SK-MEL-5 (cell line): Measurements from ENCODE around the gene F8. TPM values are rescaled to one million over a fixed set of nuclear protein-coding genes. Genes with fewer than 3 reads are reported as not detected.
"Not testable (repeated sequence)": the region's sequence is repeated elsewhere in the genome, so short reads cannot be mapped to it uniquely, and the experiment has no call there.

Source experiments
- DNase-seq: peaks from one replicate; pipeline ENCODE4 v3.0.0-alpha.2; 2016; ENCODE audit warnings: low read depth, low spot score
- in situ Hi-C: cut with HindIII; loops from 2 replicates; pipeline ENCODE4 v1.10.0; 2016; ENCODE audit warnings: low sequenced_read_pairs, high pct_unique_total_duplicates, low pct_unique_long_range_greater_than_20kb
- total RNA-seq: library from RNA; depleted of rRNA; stranded (reverse); fragments of >200 nt; shearing (Covaris generic); gene quantifications from 2 replicates; pipeline ENCODE4 v1.2.3, GENCODE V29; 2014

Gene F8
- total RNA-seq, 1 experiment from 2014 or later: 0.50 TPM

DNA sequence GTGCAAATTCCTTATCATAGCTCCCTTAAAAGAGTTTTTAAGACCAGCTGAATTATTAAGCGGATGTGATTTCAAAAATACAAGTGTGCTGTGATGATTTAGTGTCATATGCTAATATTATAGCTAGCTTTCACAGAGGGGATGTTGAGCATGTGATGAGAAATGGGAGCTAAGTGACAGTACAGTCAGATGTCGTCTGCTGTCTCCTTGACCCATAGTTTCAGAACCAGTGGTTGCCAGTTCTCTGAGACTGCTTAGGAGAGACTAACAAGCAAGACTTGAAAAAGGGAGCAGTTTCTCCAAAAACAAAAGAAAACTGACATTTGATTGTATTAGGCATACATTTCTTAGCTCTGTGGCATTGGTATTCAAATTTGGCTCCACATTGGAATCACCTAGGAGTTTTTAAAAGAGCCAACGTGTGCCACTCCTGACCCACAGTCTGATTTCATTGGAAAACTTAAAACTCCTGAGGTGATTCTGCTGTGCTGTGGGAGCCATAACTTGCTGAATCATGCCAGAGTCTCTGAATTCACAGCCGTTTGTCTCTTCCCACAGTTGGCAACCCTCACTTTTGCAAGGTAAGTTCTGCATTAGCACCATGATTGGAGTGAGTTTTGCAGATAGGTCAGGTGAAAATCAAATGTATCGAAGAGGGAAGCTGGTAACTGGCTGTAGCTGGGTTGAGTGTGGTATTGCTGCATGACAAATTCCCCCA lies 24.4 kb upstream of the F8 start:
- DNase-seq: no peak
- in situ Hi-C loops: no loop called here

DNA sequence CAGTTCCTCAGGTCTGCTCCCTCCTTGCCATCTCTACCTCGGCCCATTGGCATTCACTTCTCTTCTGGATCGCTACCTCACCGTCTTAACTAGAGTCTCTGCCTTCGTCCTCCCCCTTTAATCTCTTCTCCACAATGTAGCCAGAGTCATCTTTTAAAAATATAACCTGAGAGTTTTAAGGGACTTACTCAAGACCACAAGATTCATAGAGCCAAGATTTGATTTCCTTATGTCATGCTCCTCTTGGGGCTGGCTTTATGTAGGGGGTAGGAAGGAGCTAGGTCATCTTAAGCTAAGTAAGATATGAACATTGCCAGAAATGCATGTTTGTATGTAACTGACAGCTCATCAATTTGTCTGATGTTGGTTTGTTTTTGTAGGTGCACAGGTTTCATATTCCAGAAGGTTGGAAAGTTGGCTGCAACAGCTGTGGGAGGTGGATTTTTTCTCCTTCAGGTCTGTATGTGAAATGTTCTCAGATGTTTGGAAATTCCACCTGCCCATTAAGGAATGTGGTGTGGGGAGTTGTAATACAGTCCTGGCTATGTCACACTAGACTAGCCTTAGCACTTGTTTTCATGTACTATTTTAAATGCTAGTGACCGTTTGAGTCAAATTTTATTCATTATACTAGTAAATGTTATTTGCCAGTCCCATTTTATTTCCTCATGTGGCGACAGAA lies 23.7 kb upstream of the F8 start:
- no peak for DNase-seq
- in situ Hi-C loops: no loop called here

DNA sequence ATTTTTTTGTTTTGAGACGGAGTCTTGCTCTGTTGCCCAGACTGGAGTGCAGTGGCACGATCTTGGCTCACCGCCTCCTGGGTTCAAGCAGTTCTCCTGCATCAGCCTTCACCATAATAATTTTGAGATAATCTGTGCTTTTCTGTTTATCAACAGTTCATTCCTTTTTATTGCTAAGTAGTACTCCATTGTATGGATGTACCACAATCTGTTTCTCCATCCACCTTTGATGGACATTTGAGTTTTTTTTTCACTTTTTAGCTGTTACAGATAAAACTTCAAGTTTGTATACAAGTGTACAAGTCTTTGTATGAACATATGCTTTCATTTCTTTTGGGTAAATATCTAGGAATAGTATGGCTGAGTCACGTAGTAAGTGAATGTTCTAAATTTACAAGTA lies 13.2 kb upstream of the F8 start:
- in situ Hi-C loops: no loop called here
- no peak for DNase-seq

DNA sequence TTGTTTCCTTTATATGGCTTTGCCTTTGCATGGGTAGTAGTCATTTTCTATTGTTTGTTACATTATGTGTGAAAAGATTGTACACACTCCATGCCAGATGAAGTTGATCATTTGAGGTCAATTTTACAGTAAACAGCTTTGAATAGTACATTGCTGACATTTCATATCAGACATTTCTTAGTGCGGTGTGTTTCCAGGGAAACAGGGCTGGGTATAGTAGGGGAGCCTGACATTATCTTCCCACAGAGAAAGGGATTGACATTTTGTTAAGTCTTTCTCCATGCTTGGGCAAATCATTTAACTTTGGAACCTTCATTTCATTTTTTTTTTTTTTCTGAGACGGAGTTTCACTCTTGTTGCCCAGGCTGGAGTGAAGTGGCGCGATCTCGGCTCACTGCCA lies 9.1 kb upstream of the F8 start:
- DNase-seq: no peak
- in situ Hi-C loops: no loop called here

DNA sequence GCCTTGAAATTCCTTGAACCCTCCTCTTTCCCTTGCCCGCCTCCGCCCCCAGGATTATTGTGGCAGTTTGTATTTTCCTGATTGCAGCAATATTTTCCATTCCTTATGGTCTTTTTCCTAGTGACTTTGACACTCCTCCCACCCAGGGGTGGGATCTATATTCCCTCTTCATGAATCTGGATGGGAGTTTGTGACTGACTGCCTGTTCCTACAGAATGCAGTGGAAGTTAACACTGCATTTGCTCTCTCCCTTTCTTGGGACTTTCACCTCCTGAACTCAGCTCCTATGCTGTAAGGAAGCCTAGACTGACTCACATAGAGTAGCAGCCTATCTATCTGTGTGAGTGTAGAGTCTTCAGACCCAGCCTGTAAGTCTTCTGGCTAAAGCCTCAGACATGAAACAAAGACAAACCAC lies 6.4 kb upstream of the F8 start:
- in situ Hi-C loops: no loop called here
- peak; percentile 28 for DNase-seq

DNA sequence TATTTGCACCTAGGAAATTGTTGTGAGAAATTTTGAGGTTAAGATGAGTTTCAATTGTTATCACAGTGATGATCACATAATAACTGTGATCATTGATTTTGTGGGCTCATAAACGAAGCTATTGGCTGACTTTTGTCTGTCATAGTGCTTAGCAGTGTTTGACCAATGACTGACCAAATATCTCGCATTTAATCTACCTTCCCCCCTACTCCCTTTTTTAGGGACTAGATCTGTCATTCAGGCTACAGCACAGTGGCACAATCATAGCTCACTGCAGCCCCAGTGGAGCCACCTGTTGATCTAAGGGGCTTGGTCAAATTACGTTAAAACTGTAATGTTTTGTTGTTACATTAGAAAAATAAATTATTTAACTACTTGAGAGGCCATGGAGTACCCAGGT lies 5.6 kb upstream of the F8 start:
- in situ Hi-C loops: no loop called here
- no peak for DNase-seq

DNA sequence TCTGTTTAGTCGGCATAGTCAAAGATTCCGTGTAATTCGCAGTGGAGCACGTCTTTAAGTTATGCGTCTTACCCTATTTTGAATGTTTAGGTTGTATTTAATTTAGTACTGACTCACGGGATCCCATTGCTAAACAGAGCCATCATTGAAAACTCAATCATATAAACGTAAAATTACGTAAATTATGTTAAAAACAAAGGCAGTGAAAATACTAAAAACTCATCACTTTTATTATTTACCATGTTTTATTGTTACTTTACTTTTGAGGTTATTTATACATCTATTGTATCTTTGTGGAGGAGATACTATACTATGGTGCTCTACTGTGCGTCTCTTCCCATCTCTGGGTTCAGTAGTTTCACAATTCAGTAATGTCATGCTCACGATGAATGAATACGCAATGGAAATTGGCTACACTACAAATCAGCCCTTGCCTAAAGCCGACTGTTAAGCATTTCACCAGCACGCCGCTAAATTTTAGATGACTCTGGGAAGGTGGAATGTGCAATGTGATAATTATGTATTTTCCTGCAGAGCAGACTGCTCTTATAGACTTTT lies 5.1 kb upstream of the F8 start:
- in situ Hi-C loops: no loop called here
- peak; percentile 63 for DNase-seq

DNA sequence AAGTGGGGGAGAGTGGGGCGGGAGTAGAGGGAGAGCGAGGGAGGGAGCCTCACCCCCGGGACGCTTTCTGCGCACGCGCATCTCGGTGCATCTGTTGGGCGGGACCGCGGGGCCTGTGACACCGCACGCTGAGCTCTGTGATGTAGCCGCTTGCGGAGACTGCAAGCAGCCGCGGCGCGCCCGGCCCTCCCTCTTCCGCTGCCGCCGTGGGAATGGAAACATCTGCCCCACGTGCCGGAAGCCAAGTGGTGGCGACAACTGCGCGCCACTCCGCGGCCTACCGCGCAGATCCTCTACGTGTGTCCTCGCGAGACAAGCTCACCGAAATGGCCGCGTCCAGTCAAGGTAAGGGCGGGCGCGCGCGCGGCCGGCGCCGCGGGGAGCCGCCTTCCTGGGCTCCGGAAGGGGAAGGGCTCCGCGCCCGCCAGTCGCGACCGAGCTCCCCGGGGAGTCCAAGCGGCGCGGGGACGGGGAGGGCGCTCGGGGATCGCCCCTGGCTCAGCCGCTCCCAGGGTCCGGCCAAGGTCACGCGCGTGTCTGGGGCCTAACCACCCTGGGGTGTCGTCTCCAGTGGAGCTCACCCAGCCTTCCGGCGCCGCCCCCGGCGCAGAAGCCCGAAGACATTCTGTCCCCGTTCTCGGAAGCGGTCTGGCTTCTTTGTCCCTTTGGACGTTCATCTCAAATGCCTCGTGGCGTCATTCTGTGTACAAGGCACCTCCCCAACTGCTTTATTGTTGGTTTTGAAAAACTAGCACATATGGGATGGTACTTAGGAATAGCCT lies 4.4 kb upstream of the F8 start, which contains the start of gene FUNDC2:
Gene FUNDC2 (plus strand): TSS at position 118 of the 782 bp plus-strand sequence. CDS start 95 bp downstream, at position 213.
- peak; percentile 91 for DNase-seq
- in situ Hi-C loops: no loop called here

DNA sequence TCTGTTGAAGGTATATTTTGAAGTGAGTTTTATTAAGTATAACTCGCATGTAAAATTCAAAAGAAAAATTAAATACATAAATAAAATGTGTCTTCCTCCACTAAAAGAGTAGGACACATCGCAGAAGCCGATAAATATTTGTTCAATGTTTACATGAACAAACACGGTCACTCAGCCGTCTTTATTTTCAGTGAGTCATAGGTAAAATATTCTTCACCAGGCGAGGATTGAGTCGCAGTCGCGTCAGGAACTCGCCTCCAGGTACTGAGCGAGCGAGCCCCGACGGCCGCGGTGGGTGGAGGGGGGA lies 3.9 kb upstream of the F8 start:
- in situ Hi-C loops: no loop called here
- no peak for DNase-seq

DNA sequence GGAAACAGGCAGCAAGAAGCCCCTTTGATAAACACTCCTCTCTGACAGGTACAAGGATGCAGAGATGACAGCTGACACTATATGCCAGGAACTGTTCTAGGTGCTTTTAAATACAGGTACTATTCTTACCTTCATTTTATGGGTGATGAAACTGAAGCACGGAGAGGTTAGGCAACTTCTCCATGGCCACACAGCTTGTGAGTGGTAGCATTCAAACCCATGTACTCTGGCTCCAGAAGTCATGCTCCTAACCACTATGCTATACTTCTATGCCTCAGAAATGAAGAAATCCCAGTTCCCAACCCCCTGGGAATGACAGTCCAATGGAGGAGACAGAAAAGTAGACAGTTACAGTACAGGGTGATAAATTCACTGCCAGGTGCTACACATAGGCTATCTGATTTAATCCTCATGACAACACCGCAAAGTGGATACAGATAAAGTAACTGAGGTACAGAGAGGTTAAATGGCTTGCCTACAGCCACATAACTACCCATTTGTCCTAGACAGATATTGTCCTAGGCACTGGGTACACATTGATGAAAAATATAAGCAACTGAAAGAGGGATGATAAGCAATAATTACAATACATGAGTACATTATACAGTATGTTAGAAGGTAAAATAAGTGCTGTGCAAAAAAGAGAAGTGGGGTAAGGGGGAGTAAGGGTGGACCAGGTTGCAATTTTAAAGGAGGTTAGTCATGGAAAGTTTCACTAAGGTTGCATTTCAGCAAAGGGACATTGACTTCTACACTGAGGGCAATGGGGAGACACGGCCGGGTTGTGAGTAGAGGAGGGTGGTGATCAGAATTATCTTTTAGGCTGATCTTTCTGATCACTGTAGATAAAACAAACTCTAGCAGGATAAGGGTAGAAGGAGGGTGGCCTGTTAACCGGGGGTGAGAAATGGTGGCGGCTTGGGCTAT lies 1.6 kb upstream of the F8 start:
- in situ Hi-C loops: no loop called here
- DNase-seq: no peak

DNA sequence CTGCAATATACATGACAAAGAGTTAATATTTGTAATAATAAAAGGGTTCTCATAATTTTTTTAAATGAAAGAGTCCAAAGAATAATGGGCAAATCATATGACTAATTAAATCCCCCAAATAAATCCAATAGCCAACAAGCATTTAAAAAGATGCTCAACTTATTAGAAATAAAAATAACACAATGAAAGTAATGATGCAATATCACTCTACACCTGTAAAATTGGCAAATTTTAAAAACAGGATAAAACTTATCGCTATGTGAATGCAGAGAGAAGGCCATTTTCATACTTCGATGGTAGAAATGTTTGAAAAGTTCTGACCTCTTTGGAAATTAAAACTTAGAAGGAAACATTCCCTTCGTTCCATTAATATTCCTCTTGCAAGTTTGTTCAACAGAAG lies 1.9 kb downstream of the F8 start:
- no peak for DNase-seq
- in situ Hi-C loops: no loop called here

DNA sequence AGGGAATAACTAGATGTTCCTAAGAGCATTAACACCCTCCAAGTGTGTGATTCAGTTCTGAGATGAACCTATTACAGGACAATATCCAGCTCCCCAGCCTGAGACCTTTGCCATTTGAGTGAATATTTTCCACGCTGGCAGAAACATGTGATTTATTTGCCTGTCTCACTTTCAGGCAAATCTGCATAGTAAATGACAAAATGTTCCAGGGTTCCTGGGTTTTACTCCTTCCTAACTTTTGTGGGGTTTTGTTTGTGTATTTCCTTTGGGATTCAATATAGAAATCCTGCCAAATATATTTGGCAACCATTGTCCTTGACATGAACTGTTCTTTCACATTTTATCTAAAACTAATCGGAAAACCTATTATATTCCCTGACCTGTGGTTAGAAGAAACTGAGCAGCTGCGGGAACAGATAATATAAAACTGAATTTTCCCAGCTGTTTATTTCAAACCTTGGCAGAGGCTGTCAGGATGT lies 12.5 kb downstream of the F8 start:
- in situ Hi-C loops: no loop called here
- DNase-seq: no peak

DNA sequence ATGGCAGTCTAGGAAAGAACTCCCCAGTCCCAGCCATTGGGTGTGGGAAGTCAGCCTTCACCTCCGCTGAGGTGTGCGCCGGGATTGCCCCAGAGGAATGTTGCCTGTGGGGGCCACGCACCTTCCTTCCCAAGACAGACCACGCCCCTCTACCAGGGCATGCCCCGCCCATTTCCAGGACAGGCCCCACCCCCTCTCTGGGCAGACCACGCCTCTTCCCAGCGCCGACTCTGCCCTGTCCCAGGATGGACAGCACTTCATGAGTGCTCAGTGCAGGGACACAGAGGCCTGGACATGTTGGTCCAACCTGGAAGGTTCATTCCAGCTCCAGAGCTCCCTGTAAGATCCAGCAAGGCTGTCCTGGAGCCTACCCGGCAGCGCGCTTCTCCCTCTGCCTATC lies 13.9 kb downstream of the F8 start:
- in situ Hi-C loops, DNase-seq: not testable (repeated sequence)

DNA sequence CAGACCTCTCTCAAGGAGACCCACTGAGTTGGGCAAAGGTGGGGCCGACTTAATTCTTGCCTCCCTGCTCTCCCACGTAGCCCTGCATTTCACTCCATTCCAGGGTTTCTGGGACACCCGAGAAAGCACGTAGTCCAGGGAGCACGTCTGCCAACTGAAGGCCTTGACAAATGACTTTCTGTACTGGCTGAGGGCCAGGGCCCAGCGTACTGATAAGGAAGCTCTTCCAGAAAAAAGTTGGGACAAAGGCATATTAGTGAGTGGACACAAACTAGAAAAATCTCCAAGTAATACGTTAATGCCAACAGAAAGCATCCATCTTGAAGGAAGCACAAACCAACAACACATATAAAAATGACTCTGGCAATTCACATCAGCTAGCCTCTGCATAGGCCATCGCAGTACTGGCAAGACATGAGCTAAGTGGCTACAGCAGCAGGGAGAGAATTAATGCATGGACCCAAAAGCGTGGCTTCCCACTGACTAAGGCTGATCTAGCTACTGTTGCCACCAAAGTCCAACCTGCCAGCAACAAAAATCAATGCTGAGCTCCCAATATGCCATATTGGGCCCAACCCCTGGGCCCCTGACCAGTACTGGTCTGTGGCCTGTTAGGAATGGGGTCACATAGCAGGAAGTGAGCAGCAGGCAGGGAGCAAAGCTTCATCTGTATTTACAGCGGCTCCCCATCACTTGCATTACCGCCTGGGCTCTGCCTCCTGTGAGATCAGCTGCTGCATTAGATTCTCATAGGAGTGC lies 15.4 kb downstream of the F8 start:
- DNase-seq, in situ Hi-C loops: not testable (repeated sequence)

DNA sequence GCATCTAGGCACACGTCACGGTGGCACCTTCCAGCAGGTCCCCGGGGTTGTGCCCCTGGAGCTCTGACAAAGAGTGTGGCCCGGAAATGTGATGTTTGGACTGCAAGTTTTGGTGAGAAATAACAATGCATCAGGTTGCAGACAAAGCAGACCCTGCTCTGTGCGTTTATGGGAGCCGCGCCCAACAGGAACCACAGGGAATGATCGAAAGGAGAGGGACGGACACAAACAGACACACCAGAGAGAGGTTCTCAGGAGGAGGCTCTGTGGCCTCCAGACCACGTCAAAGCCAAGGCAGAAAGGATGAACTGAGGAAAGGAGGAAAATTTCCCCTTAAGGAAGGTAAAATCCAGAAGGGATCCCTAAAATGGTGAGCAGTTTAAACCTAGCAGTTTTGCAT lies 16.1 kb downstream of the F8 start:
- DNase-seq, in situ Hi-C loops: not testable (repeated sequence)

DNA sequence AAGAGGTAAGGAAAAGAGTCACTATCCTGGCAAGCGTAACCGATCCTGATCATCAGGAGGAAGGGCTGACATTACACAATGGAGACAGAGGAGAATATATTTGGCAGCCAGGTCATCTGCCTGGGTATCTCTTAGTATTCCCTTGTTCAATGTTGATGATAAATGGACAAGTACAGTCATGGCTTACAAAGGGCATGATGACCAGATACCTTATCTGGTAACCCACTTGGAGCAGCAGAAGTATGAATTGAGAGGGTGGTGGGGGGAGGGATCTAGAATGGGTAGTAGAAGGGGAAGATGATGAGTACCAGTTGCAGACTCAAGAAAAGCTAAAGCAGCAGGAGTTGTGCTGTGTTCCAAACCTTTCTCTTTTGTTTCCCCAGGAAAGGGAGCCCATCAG lies 17.3 kb downstream of the F8 start:
- no peak for DNase-seq
- in situ Hi-C loops: no loop called here

DNA sequence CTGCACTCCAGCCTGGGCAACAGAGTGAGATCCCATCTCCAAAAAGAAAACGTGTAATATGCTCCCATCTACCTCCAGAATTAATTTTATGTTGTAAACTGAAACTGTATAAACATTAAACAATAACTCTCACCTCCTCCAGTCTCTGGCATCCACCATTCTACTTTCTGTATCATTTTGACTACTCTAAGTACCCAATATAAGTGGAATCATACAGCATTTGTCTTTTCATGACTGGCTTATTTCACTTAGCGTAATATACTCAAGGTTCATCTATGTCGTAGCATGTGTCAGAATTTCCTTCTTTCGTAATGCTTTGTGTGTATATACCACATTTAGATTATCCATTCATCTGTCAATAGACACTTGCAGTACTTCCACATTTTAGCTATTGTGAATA lies 20.6 kb downstream of the F8 start:
- in situ Hi-C loops: no loop called here
- no peak for DNase-seq
